HepG2 (cell line): Measurements from ENCODE around the gene SGPL1. TPM values are rescaled to one million over a fixed set of nuclear protein-coding genes. Genes with fewer than 3 reads are reported as not detected.

ENCODE experiments used
- ARNT2 ChIP-seq: sonication (generic); formaldehyde crosslinking; IDR thresholded peaks from 2 replicates; pipeline ENCODE4 v1.8.0; 2022; ENCODE audit warnings: mild to moderate bottlenecking, low read depth, missing genetic modification reagents, moderate library complexity
- DDIT3 ChIP-seq: sonication (generic); formaldehyde crosslinking; IDR thresholded peaks from 2 replicates; pipeline ENCODE4 v1.4.0; 2020; ENCODE audit warnings: mild to moderate bottlenecking, missing genetic modification reagents
- FLYWCH1 ChIP-seq: sonication (generic); formaldehyde crosslinking; IDR thresholded peaks from 2 replicates; pipeline ENCODE4 v1.8.1; 2023; ENCODE audit warnings: mild to moderate bottlenecking, missing genetic modification reagents
- GATAD2A ChIP-seq: IDR thresholded peaks from 2 replicates; pipeline ENCODE4 v1.6.1; 2016
- KLF15 ChIP-seq: sonication (generic); formaldehyde crosslinking; IDR thresholded peaks from 2 replicates; pipeline ENCODE4 v1.8.1; 2023; ENCODE audit warnings: borderline replicate concordance, mild to moderate bottlenecking, inconsistent platforms, missing genetic modification reagents, mixed read lengths
- PAF1 ChIP-seq: IDR thresholded peaks from 2 replicates; pipeline ENCODE4 v1.6.1; 2016; ENCODE audit warnings: missing genetic modification reagents, missing compliant biosample characterization
- PHF5A ChIP-seq: IDR thresholded peaks from one replicate; pipeline ENCODE4 v1.6.1; 2018; ENCODE audit warnings: low read depth, missing genetic modification reagents; ENCODE audit not compliant: unreplicated experiment
- PLRG1 ChIP-seq: fragments of 450-650 bp; conservative IDR thresholded peaks from 2 replicates; pipeline ENCODE4 v1.6.1; 2016
- RFX1 ChIP-seq: fragments of 450-650 bp; IDR thresholded peaks from 2 replicates; pipeline ENCODE4 v1.6.1; 2017
- SALL2 ChIP-seq: sonication (generic); formaldehyde crosslinking; IDR thresholded peaks from 2 replicates; pipeline ENCODE4 v1.8.1; 2023; ENCODE audit warnings: mild to moderate bottlenecking, missing genetic modification reagents, inconsistent platforms
- SMAD3 ChIP-seq: sonication (generic); formaldehyde crosslinking; IDR thresholded peaks from 2 replicates; pipeline ENCODE4 v1.4.0; 2020; ENCODE audit warnings: missing genetic modification reagents
- SOX13 ChIP-seq, 3 experiments: fragments of 450-650 bp in 1 of 3; sonication (generic) in 1 of 3; formaldehyde crosslinking in 1 of 3; IDR thresholded peaks in 2 of 3; conservative IDR thresholded peaks in 1 of 3; 2 replicates each; pipeline versions ENCODE4 v1.5.0 to v1.6.1; 2016 to 2020; ENCODE audit warnings: antibody characterized with exemption in 1 of 3, mild to moderate bottlenecking in 1 of 3, missing compliant biosample characterization in 1 of 3, missing genetic modification reagents in 1 of 3, moderate library complexity in 1 of 3
- TFDP2 ChIP-seq: sonication (generic); formaldehyde crosslinking; IDR thresholded peaks from 2 replicates; pipeline ENCODE4 v1.4.0; 2020; ENCODE audit warnings: missing genetic modification reagents
- ZNF142 ChIP-seq: sonication (generic); formaldehyde crosslinking; IDR thresholded peaks from 2 replicates; pipeline ENCODE4 v1.4.0; 2020; ENCODE audit warnings: missing genetic modification reagents
- ZNF232 ChIP-seq: sonication (generic); formaldehyde crosslinking; IDR thresholded peaks from 2 replicates; pipeline ENCODE4 v1.4.0; 2020; ENCODE audit warnings: missing genetic modification reagents, borderline replicate concordance
- ZNF766 ChIP-seq: sonication (generic); formaldehyde crosslinking; IDR thresholded peaks from 2 replicates; pipeline ENCODE4 v1.5.0; 2020; ENCODE audit warnings: missing genetic modification reagents, borderline replicate concordance
- ZSCAN31 ChIP-seq: sonication (generic); formaldehyde crosslinking; IDR thresholded peaks from 2 replicates; pipeline ENCODE4 v1.5.0; 2020; ENCODE audit warnings: low read depth, mild to moderate bottlenecking, missing genetic modification reagents
- polyA plus RNA-seq, 8 experiments: library from polyadenylated mRNA; depleted of rRNA in 3 of 8; stranded (reverse) in 7 of 8; unstranded in 1 of 8; fragments of >200 nt; fragmentation: Illumina TruSeq in 4 of 8; extraction: Trizol in 4 of 8; gene quantifications; 2 replicates each; pipeline versions ENCODE4 v1.2.1 to v1.2.3, GENCODE V29; 2011 to 2016; ENCODE audit warnings: low read depth in 4 of 8, missing spikeins in 1 of 8, mixed read lengths in 1 of 8; ENCODE audit not compliant: insufficient read depth in 1 of 8
- total RNA-seq, 5 experiments: library from RNA; depleted of rRNA; stranded (reverse); fragments of >200 nt; fragmentation: Illumina TruSeq; extraction: Trizol; gene quantifications; 2 replicates each; pipeline ENCODE4 v1.2.3, GENCODE V29; 2016; ENCODE audit warnings: low read depth in 1 of 5
- TF ChIP-seq, protein P1 (sequence below): sonication (generic); formaldehyde crosslinking; IDR thresholded peaks from 2 replicates; pipeline ENCODE4 v1.4.0; 2020; ENCODE audit warnings: missing genetic modification reagents, mild to moderate bottlenecking, borderline replicate concordance

SGPL1 gene
- total and polyA plus RNA-seq, 2 of the 13 experiments (the other 11 are each of a cell fraction or from before 2014, with no cell fraction given): 17.6 to 25.0 TPM

DNA sequence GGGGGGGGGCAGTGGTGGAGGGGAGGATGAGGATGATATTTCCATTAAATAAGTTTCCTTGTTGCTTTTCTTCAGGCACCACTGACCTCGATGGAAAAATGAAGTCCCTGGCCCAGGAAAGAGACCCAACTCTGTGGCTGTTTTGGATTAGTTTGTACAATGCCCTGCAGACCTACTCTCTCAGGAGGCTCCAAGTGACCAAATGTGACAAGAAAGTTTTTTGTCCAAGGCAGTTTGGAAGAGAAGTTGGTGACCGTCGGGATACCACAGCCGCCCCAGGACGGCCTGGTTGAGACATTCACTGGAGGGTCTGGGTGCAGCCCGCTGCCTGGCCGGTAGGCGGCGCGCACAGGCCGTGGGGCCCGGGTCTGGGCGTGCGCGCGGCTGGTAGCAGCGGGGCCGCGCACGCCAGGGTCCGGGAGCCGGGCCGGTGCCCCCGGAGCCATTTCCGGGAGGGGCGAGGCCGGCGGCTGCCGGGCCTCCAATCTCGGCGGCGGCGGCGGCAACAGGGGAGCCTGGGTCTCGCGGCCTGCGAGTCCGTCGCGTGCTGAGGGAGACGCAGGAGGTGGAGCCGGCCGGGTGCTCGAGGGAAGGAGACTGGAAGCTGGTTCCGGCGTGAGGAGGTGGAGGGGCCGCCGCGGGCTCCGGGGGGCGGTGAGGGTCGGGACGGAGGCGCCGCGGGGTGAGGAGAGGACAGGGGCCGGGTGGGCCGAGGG lies at the start of gene SGPL1 (continued):
- TF ChIP-seq, protein P1, sequence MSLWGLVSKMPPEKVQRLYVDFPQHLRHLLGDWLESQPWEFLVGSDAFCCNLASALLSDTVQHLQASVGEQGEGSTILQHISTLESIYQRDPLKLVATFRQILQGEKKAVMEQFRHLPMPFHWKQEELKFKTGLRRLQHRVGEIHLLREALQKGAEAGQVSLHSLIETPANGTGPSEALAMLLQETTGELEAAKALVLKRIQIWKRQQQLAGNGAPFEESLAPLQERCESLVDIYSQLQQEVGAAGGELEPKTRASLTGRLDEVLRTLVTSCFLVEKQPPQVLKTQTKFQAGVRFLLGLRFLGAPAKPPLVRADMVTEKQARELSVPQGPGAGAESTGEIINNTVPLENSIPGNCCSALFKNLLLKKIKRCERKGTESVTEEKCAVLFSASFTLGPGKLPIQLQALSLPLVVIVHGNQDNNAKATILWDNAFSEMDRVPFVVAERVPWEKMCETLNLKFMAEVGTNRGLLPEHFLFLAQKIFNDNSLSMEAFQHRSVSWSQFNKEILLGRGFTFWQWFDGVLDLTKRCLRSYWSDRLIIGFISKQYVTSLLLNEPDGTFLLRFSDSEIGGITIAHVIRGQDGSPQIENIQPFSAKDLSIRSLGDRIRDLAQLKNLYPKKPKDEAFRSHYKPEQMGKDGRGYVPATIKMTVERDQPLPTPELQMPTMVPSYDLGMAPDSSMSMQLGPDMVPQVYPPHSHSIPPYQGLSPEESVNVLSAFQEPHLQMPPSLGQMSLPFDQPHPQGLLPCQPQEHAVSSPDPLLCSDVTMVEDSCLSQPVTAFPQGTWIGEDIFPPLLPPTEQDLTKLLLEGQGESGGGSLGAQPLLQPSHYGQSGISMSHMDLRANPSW (CRISPR knock-in tag): no peak
- TF ChIP-seq ZNF232: no peak
- no peak for TF ChIP-seq PHF5A (CRISPR knock-in tag)
- no peak for TF ChIP-seq GATAD2A (CRISPR knock-in tag)
- TF ChIP-seq DDIT3 (CRISPR knock-in tag): no peak
- TF ChIP-seq ARNT2 (CRISPR knock-in tag): 0 out of 2 replicates have a peak, but pooled peaks have one; percentile 15
- TF ChIP-seq ZSCAN31 (CRISPR knock-in tag): no peak; the same call in 1 of the 2 replicates
- TF ChIP-seq ZNF766 (CRISPR knock-in tag): no peak
- TF ChIP-seq SMAD3 (CRISPR knock-in tag): no peak
- no peak for TF ChIP-seq SOX13 (IDR thresholded peaks at IDR 0.05)
- peak in 1 of 2 experiments; percentile 23; a peak in 1 of 4 replicates for TF ChIP-seq SOX13 (CRISPR knock-in tag; conservative IDR thresholded peaks at IDR 0.05 in 1 of 2, IDR thresholded peaks at IDR 0.05 in 1 of 2)
- TF ChIP-seq RFX1: no peak
- no peak for TF ChIP-seq PLRG1
- TF ChIP-seq SALL2 (CRISPR knock-in tag): no peak; the same call in 1 of the 2 replicates
- TF ChIP-seq PAF1 (CRISPR knock-in tag): no peak
- no peak for TF ChIP-seq ZNF142 (CRISPR knock-in tag)
- peak; percentile 38; the same call in 1 of the 2 replicates for TF ChIP-seq TFDP2 (CRISPR knock-in tag)
- TF ChIP-seq KLF15 (CRISPR knock-in tag): no peak
- TF ChIP-seq FLYWCH1 (CRISPR knock-in tag): no peak
